ENCODE measurements around the gene EML5.

DNA sequence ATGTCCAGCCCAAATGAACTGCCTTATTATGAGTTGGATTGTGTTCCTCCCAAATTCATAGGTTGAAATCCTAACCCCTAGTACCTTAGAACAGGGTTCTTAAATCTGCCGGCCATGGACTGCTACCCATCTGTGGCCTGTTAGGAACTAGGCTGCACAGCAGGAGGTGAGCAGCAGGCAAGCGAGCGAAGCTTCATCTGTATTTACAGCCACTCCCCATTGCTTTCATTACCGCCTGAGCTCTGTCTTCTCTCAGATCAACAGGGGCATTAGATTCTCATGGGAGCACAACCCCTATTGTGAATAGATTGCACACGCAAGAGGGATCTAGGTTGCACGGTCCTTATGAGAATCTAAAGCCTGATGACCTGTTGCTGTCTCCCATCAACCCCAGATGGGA lies 9.8 kb upstream of the EML5 start:
- TF ChIP-seq MYNN (tag by site-specific recombination; IDR thresholded peaks at IDR 0.05; ENCODE audit: borderline replicate concordance) (no peak), SP2 (tag by site-specific recombination; IDR thresholded peaks at IDR 0.05) (no peak), KLF8 (tag by site-specific recombination; IDR thresholded peaks at IDR 0.05) (no peak), ZBTB8A (tag by site-specific recombination; IDR thresholded peaks at IDR 0.05) (no peak), ZNF18 (tag by site-specific recombination; IDR thresholded peaks at IDR 0.05) (no peak), ZBTB20 (tag by site-specific recombination; IDR thresholded peaks at IDR 0.05) (no peak), ZNF555 (tag by site-specific recombination; conservative IDR thresholded peaks at IDR 0.05) (no peak), HOXD13 (CRISPR knock-in tag; IDR thresholded peaks at IDR 0.05; ENCODE audit: borderline replicate concordance) (no peak), ZNF785 (tag by site-specific recombination; IDR thresholded peaks at IDR 0.05) (no peak), ZNF404 (tag by site-specific recombination; IDR thresholded peaks at IDR 0.05) (no peak), ZNF433 (tag by site-specific recombination; IDR thresholded peaks at IDR 0.05; ENCODE audit: low read depth) (no peak)
- TF ChIP-seq, protein P1, sequence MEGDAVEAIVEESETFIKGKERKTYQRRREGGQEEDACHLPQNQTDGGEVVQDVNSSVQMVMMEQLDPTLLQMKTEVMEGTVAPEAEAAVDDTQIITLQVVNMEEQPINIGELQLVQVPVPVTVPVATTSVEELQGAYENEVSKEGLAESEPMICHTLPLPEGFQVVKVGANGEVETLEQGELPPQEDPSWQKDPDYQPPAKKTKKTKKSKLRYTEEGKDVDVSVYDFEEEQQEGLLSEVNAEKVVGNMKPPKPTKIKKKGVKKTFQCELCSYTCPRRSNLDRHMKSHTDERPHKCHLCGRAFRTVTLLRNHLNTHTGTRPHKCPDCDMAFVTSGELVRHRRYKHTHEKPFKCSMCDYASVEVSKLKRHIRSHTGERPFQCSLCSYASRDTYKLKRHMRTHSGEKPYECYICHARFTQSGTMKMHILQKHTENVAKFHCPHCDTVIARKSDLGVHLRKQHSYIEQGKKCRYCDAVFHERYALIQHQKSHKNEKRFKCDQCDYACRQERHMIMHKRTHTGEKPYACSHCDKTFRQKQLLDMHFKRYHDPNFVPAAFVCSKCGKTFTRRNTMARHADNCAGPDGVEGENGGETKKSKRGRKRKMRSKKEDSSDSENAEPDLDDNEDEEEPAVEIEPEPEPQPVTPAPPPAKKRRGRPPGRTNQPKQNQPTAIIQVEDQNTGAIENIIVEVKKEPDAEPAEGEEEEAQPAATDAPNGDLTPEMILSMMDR (tag by site-specific recombination; IDR thresholded peaks at IDR 0.05) = no peak
- TF ChIP-seq, protein P2, sequence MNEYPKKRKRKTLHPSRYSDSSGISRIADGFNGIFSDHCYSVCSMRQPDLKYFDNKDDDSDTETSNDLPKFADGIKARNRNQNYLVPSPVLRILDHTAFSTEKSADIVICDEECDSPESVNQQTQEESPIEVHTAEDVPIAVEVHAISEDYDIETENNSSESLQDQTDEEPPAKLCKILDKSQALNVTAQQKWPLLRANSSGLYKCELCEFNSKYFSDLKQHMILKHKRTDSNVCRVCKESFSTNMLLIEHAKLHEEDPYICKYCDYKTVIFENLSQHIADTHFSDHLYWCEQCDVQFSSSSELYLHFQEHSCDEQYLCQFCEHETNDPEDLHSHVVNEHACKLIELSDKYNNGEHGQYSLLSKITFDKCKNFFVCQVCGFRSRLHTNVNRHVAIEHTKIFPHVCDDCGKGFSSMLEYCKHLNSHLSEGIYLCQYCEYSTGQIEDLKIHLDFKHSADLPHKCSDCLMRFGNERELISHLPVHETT (tag by site-specific recombination; IDR thresholded peaks at IDR 0.05) = no peak

Measured in HEK293 (cell line).